ENCODE data around the gene TRIM36.

TRIM36 gene

DNA sequence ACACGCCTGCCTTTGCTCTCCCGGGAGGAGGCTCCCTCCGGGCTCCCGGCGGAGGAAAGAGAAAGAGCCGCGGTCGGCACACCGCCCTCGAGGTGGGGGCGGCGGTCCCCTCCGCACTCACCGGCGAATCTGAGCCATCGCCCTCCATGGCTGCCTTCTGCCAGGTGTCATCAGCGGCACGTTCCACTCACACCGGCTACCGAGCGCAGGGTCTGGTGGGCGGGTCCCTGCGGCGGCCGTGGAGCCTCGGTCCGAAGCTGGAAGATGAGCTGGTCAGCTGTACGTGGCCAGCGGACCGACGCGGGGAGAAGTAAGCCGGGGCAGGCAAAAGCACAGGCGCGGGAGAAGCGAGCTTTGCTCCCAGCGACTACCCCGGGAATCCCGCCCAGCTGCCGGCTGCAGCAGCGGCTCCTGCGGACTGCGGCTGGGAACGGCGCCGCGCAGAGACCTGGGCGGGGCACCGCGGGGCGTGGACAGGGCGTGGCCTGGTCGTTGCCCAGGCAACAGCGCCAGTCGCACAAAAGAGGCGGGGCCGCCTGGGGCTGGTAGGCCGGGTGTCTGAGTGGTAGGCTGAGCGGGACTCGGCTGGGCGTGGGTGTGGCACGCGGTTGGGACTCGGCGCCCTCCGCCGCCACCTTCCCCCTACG, at the start of gene TRIM36:
Gene TRIM36 (minus strand): TSS at position 422 of the 647 bp plus-strand sequence. CDS start 274 bp downstream, at position 148.
- peak; percentile 92 for DNase-seq

DNA sequence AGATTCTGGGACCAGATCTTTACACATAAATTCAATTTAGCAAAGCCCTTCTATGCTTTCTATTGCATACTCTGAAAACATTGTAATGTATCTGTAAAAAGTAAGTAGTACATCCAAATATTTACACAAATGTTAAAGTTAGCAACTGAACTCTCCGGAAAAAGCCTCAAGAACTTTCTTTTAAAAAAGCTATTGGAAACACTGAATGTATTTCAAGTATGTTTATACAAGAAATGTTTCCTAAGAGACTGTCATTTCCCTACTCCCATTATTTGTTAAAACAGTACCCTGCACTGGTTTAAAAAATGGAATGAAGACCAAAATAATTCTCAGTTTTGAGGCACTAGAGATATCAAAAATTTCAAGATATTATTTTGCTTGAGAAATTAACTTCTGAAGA, 44.8 kb upstream of the TRIM36 start:
- no peak for DNase-seq

GRCh38 chr5:115209279-115209678, 39.6 kb upstream of the TRIM36 start:
- no peak for DNase-seq

GRCh38 chr5:115202952-115203351, 33.2 kb upstream of the TRIM36 start:
- DNase-seq, result no peak

DNA sequence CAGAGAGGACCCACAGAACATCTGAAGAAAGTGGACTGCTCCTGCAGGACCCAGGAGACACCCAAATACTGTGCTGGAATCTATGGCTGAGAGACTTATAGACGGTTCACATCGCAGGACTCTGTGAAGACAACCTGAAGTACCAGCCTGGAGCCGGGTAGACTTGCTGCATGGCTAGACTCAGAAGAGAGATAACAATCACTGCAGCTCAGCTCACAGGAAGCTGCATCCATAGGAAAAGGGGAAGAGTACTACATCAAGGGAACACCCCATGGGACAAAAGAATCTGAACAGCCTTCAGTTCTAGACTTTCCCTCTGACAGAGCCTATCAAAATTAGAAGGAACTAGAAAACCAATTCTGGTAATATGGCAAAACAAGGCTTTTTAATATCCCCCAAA, 26.5 kb upstream of the TRIM36 start:
- DNase-seq, result no peak

- no peak for DNase-seq
Measured at GRCh38 chr5:115194676-115195075, 25.0 kb upstream of the TRIM36 start.

GRCh38 chr5:115193295-115193694, 23.6 kb upstream of the TRIM36 start:
- no peak for DNase-seq

- no peak for DNase-seq
Measured at GRCh38 chr5:115192098-115192497, 22.4 kb upstream of the TRIM36 start.

GRCh38 chr5:115191474-115192031, 21.8 kb upstream of the TRIM36 start:
- no peak for DNase-seq

DNA sequence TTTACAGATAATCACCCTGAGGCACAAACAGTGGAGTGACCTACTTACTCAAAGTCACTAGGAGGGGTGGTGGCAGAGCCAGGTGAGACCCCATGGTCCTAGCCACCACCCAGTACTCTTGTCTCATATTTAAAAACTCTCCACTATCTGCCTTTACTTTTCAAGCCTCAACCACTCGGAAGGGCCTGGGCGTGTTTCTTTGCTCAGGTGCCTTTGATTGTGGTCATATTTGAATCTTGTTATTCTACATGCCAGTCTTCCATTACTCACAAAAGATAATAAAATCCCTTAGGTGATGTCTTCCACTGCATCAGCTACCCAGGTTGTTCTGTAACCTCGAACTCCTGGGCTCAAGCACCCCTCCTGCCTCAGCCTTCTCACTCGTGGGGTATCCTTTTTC, 20.7 kb upstream of the TRIM36 start:
- no peak for DNase-seq

GRCh38 chr5:115189866-115190265, 20.2 kb upstream of the TRIM36 start:
- no peak for DNase-seq

- DNase-seq, result no peak
Measured at GRCh38 chr5:115186794-115187193, 17.1 kb upstream of the TRIM36 start.

- DNase-seq, result no peak
Measured at GRCh38 chr5:115184770-115185169, 15.1 kb upstream of the TRIM36 start.

DNA sequence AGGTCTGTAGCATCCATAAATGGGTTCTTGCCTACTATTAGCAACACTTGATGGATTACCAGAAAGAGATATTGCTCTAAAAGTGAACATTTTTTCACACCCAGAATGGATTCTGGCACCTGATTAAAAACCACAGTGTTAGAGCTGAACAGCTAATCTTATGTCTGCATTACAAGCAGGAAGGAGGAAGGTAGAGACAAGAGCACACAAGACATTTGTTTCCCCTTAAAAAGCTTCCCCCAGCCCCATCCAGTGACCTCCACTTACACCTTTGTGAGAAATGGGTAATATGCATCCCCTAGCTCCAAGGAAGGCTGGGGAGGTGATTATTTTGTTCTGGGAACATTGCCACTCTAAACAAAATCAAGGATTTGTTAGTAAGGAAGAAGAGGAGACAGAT, 12.0 kb upstream of the TRIM36 start:
- DNase-seq, result no peak

DNA sequence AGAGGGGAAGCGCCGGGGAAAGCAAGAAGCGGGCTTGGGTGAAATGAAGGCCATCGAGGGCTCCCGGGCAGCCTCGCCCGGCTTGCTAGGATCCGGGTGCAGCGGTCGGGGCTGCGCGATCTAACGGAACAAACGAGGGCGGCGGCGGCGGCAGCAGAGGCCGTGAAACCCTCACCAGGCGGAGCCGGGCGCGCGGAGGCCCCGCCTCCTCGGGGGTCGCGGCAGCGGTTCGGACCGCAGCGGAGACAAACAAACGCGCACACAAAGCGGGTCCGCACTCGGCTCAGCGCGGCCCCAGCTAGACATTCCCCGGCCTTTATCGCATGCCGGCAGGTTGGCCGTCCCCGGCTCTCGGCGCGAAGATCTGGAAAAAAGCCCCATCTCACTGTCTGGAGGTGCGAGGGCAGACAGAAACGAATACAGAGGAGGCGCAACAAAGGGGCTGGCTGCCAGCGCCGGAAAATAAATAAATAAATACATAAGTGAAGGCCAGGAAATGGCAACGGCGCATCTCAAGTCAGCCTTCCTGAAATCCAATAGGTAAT, 10.5 kb upstream of the TRIM36 start:
- DNase-seq, result peak; percentile 45

DNA sequence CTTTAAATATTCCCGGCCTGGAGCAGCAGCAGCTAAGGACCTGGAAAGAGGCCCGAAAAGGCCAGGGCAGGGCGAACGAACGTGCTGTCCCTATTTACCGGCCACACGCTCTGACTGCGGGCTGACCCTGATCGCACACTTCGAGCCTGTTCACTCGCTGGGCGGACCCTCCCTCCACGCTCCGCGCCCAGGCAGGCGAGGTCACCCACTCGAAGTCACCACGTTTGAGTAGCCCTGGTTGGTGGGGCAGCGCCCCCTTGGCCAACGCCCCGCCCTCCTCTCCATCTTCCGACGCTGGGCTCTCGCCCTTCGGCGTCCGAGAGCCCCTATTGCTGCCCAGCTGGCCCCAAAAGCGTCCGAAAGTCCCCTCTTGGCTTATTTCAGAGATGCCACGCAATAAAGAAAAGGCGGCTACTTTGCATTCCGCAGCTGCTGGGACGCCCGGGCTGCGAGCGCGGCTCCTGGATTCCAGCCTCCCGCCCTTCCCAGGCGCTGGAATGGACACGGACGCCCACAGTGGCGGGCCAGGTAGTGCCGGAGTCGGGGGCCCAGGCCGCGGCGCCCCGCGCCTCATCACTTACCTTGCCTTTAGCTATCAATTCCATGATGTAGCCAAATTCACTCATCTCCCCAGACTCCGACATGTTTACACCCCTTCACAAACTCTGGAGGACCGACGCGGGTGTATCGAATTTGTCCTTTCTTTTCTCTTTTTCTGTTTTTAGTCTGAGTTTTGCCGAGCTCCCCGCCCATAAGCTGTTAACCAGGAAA, 9.9 kb upstream of the TRIM36 start:
- DNase-seq, result no peak

- no peak for DNase-seq
Measured at GRCh38 chr5:115179030-115179393, 9.3 kb upstream of the TRIM36 start.

GRCh38 chr5:115170929-115171510, 1.3 kb upstream of the TRIM36 start:
- no peak for DNase-seq

DNA sequence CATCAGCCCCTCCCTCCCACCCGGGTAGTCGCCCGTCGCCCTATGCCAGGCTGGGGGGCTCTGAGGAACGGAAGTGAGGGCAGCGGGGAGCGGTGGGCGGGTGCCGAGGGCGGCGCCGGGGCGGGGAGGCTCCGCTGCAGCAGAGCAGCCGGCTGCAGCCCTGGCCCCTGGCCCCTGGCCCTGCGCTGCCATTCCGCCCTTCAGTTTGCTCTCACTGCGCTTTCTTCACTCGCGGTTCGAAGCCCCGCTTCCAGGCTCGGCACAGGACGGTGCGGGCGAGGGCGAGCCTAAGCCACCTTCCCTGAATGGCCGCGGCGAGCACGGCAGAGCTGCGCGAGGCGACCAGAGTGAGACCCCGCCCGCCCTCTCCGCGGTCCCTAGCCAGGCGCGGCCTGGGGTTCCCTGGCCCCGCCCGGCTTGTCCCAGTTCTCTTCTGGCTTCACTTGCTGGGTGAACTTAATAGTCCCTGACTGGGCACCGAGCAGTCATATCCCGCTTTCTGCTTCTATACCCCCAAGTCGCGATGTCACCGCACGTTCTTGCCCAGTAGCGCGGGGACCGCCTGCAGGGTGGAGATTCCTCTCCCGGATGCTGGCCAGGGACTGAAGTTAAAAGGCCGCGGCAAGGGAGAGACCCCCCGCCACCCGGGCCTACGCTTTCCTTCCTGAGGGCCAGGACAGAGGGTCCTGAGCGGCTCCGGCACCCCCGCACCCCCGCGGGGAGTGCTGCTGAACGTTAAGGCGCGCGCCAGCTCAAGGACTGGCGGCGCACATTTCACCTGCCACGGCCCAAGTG, 623 bp upstream of the TRIM36 start:
- peak; percentile 38 for DNase-seq

DNA sequence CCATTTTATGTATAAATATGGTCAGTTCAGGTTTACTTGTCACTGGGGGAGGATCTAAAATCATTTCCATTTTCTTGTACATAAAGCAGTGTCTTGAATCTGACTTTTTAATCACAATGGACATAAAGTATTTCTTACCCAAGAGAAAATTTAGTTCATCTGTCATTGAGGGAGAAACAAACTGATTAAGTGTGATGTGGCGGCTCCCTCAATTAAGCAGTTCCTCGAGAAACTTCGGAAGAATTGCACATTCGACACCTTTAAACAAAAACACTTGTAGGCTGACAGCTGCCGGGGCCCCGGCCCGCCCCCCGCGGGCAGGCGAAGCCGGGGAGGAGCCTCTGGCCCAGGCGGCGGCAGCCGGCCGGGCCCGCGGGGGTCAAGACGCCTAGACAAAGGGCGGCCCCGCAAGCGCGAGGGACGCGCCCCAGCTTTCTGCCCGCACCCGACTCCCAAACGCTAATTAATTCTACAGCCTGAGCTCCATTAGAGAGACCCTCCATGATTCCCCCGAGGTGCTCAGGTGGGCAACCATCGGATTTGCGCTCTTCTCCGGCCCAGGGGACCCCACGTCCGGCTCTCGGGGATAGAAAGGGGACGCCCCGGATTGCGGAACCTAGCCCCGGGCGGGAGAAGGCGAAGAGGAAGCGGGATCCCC, 750 bp downstream of the TRIM36 start:
- no peak for DNase-seq

DNA sequence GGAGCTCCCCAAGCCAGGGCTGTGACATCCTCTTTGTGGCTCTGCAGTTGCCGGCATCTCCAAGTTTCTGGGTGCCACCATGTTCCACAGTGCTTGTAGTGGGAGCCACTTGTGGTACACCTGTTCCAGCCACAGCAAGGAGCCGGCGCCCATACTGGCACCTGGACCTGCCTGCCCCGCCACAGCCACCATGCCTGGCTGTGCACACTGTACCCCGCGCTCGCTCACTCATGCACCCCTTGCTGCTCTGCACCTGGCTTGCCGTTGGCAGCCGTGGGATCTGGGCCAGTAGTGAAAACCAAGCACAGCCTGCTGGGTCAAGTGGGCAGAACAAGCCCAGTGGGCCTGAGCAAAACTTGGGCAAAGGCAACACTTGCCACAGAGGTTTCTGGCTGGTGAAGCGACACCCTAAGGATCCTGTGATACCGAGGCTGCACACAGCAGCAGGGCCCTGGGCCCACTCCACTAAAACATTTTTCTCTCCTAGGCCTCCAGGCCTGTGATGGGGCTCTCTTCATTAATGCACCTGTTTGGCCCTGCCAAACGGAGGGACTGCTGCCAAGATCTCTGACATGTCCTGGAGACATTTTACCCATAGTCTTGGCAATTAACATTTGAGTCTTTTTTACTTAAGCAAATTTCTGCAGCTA, 2.8 kb downstream of the TRIM36 start:
- no peak for DNase-seq

DNA sequence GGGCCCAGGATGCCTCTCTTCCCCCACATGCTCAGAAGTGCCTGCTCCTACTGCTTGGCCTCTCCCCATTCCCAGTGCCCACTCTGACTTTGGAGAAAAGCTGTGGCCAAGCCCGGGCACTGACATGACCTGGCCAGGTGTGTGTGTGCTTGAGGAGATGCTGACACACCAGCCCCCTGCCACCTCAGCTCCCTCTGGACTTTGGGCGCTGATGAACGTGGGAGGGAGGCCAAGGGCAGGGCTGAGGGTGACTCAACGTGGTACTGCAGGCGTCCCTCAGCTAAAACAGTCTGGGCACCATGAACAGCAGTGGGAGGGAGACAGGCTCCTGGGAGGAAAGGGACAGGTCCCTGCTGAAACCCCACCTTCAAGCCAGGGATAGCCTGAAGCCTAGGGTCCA, 3.9 kb downstream of the TRIM36 start:
- no peak for DNase-seq

All from left hindlimb (tissue), 1 donor.